Stimulated activated naive B cell treated with anti-CD40 and anti-IgM and Interleukin-4, amounts not matched to agents 10 μg/mL and 1 μg/mL and 100 μg/mL, for 72 hours (primary cell): ENCODE results near the gene INSR.
A peak's percentile ranks its signal among the peaks of the same experiment; 100 is the strongest.

Source experiments
- ATAC-seq, 2 donors: fragments of 150-1000 bp; cut with Tn5 transposase; replicated peaks; 2 replicates each; pipeline ENCODE4 v1.10.0; 2021; ENCODE audit warnings: moderate library complexity in 1 of 2
- DNase-seq: peaks from one replicate; pipeline ENCODE4 v3.0.0; 2021
- H3K27ac Mint-ChIP-seq: one replicate; pipeline ENCODE4 v1.8.0; 2022; ENCODE audit warnings: mild to moderate bottlenecking, mixed read lengths
- H3K27me3 Mint-ChIP-seq, 2 donors: one replicate each; pipeline ENCODE4 v1.8.0; 2022; ENCODE audit warnings: mixed read lengths in 2 of 2
- H3K36me3 Mint-ChIP-seq, 2 donors: one replicate each; pipeline ENCODE4 v1.8.0; 2022; ENCODE audit warnings: mixed read lengths in 2 of 2, mild to moderate bottlenecking in 1 of 2
- H3K4me1 Mint-ChIP-seq, 2 donors: one replicate each; pipeline ENCODE4 v1.8.0; 2022; ENCODE audit warnings: mixed read lengths in 2 of 2, mild to moderate bottlenecking in 1 of 2
- H3K4me3 Mint-ChIP-seq, 2 donors: one replicate each; pipeline ENCODE4 v1.8.0; 2022; ENCODE audit warnings: mild to moderate bottlenecking in 2 of 2, mixed read lengths in 2 of 2, moderate library complexity in 1 of 2
- H3K9me3 Mint-ChIP-seq, 2 donors: one replicate each; pipeline ENCODE4 v1.8.0; 2022; ENCODE audit warnings: mixed read lengths in 2 of 2, mild to moderate bottlenecking in 1 of 2

The INSR gene

DNA sequence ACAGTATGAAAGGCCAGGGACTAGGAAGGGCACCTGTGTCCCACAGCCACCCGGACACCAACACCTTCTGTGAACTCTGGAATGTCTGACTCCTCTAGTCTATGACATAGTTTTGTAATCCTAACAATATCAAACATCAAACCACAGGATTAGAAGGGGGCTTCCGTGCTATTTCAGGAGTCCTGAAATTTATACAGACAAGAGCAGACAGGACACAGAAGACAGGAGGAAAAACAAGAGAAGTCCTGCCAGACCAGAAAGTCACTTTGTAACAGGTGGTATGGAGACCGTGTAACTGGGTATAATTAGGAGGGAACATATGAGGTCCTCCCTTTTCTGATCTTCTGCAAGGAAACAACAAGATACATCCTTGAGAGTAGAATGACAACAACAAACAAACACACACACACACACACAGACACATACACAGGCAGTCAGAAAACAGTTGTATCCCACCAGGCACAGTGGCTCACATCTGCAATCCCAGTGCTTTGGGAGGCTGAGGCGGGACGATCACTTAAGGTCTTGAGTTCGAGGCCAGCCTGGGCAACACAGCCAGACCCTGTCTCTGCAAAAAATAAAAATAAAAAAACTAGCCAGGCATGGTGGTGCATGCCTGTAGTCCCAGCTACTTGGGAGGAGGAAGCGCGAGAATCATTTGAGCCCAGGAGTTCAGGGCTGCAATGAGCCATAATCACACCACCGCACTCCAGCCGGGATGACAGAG, 13.1 kb downstream of the INSR start:
- peaks cover 0 to 4% of the 10 kb centered on the region in 2 donors for H3K36me3 Mint-ChIP-seq
- ATAC-seq: no peak
- no peak overlapping the region for H3K27ac Mint-ChIP-seq

DNA sequence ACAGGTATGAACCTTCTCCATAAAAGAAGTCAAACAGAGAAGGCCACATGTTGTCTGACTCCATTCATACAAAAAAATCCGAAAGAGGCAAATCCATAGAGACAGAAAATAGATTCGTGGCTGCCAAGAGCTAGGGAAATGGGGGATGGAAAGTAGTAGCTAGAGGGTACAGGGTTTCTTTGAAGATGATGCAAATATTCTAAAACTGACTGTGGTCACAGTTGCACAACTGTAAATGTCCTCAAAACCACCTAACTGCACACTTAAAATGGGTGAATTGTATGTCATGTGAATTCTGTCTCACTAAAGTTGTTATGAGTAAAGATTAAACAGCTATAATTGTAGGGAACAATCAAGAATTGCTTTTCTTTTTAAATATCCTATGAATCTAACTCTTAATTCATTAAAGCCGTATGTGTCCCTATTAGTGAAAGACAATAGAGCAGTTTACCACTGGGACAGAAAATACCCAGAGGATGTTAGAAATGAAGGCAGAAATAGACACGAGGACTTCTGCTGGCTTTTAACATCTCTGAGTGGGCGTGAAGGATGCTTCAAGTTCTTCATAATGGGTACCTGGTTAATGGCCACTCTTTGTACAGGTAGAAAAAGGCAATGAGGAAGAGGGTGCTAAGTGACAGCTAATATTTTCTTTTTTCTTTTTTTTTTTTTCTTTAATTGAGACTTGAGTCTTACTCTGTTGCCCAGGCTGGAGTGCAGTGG, 21.2 kb downstream of the INSR start:
- H3K4me1 Mint-ChIP-seq: peaks cover 13 to 27% of the 10 kb centered on the region in 2 donors
- H3K27me3 Mint-ChIP-seq: no peaks in the 10 kb centered on the region
- H3K36me3 Mint-ChIP-seq: peaks cover 3 to 5% of the 10 kb centered on the region in 2 donors
- no peak overlapping the region for H3K27ac Mint-ChIP-seq
- H3K9me3 Mint-ChIP-seq: no peaks in the 10 kb centered on the region
- DNase-seq (no peak), ATAC-seq (peak; percentile 77 to 79)
- H3K4me3 Mint-ChIP-seq: no peak overlapping the region

More for the DNA sequence above, 13.1 kb downstream of the INSR start:
- H3K4me3 Mint-ChIP-seq: no peak overlapping the region
- H3K4me1 Mint-ChIP-seq: peaks cover 9 to 20% of the 10 kb centered on the region in 2 donors
- H3K27me3 Mint-ChIP-seq: no peaks in the 10 kb centered on the region
- no peaks in the 10 kb centered on the region for H3K9me3 Mint-ChIP-seq
- no peak for DNase-seq

DNA sequence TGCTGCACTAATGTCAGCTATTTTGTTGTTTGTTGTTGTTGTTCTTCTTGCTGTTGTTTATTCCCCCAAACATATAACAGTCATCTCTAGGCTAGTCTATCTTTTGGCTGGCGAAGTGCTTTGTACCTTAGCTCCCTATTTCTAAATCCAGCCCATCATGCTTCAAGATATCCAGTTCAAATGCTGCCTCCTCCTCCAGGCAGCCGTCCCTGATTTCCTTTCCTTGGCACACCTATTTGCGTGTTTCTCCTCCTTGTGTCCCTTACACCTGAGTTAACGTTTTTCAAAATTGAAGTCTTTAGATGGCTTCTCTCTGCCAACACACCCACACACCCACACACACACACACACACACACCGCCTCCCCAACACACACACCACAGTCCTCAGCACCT, 25.5 kb downstream of the INSR start:
- ATAC-seq: no peak
- DNase-seq: no peak
- Mint-ChIP-seq H3K4me1 (peaks cover 15 to 22% of the 10 kb centered on the region in 2 donors), H3K27ac (no peak overlapping the region), H3K4me3 (no peak overlapping the region), H3K9me3 (peaks cover 0 to 1% of the 10 kb centered on the region in 2 donors), H3K36me3 (peaks cover 14 to 17% of the 10 kb centered on the region in 2 donors), H3K27me3 (no peaks in the 10 kb centered on the region)

DNA sequence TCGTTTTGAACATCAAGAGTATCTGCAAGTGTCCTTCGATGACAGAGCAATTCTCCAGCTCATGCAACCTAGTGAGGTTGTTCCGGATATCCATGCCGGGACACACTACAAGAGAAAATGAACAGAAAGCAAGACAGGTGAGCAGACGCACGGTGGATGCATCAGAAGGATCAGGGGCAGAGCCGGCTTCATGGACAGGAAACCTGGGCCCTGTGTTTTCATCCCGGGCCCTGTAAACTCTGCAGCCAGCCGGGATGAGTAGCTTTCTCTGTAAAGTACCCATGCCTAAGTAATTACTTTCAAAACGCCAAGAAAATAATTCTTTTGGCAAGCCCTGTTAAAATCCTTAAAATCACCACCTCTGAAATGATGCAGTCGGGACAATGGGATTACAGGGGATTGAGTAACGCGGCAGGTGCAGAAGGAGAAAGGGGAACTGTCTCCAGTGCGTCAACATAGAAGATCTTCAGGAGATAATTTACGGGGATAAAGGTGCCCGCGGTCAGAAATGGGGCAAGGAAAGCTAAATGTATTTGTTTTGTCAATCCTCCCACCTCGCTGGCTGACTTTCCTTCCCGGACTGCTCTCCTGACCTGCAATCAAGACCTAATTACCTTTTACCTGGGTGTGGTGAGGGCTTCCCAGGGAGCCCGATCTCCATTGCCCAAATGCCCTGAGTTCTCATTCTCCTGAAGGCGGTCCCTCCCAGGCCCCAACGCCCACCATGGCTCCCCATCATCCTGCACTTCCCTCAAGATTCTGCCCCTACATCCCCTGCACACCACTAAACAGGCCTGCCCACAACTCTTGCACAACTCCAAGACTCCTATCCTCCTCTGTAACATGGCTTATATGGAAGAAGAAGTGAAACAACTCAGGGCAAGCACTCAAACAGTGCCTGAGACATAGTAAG, 26.2 kb downstream of the INSR start:
- Mint-ChIP-seq H3K4me3 (no peak overlapping the region), H3K9me3 (peaks cover 0 to 1% of the 10 kb centered on the region in 2 donors), H3K36me3 (peaks cover 14% of the 10 kb centered on the region in 2 donors), H3K27me3 (no peaks in the 10 kb centered on the region), H3K4me1 (peaks cover 13 to 18% of the 10 kb centered on the region in 2 donors), H3K27ac (no peak overlapping the region)
- DNase-seq: no peak
- ATAC-seq: no peak

DNA sequence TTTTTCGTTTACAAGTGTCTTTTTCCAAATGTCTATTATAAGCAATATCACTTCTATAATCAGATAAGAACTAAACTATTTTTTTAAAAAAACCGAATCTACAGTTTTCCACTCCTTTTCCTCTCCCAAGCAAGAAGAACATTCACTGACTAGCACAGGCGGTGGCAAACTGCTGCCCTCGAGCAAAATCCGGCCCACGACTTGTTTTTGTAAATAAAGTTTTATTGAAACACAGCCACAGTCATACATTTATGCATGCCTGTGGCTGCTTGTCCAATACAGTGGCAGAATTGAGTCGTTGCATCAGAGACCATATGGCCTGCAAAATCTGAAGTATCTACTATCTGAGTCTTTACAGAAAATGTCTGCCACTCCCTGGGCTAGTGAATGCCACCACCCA, 27.4 kb downstream of the INSR start:
- no peak overlapping the region for H3K4me3 Mint-ChIP-seq
- peaks cover 0 to 1% of the 10 kb centered on the region in 2 donors for H3K9me3 Mint-ChIP-seq
- peaks cover 14 to 16% of the 10 kb centered on the region in 2 donors for H3K36me3 Mint-ChIP-seq
- H3K27ac Mint-ChIP-seq: no peak overlapping the region
- no peaks in the 10 kb centered on the region for H3K27me3 Mint-ChIP-seq
- no peak for ATAC-seq
- no peak for DNase-seq
- peaks cover 7 to 11% of the 10 kb centered on the region in 2 donors for H3K4me1 Mint-ChIP-seq

DNA sequence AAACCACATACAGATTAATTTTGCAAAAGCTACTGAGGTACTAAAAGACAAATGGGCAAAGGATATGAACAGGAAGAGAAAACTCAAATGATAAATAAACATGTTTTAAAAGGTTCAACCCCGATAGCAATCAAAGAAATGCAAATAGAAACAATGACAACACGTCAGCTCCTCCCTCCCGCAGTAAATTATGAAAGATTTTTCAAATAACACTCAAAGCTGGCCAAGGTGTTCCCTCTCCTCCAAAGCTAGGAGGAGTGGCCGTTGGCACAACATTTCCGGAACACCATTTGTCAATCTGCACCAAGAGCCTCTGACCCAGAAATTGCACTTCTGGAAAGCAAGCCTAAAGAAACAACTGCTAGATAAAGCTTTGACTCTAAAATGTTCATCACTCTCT, 28.3 kb downstream of the INSR start:
- H3K27me3 Mint-ChIP-seq: no peaks in the 10 kb centered on the region
- H3K36me3 Mint-ChIP-seq: peaks cover 14 to 18% of the 10 kb centered on the region in 2 donors
- DNase-seq (no peak), ATAC-seq (no peak)
- H3K27ac Mint-ChIP-seq: no peak overlapping the region
- peaks cover 8 to 11% of the 10 kb centered on the region in 2 donors for H3K4me1 Mint-ChIP-seq
- H3K9me3 Mint-ChIP-seq: peaks cover 0 to 1% of the 10 kb centered on the region in 2 donors
- no peak overlapping the region for H3K4me3 Mint-ChIP-seq

DNA sequence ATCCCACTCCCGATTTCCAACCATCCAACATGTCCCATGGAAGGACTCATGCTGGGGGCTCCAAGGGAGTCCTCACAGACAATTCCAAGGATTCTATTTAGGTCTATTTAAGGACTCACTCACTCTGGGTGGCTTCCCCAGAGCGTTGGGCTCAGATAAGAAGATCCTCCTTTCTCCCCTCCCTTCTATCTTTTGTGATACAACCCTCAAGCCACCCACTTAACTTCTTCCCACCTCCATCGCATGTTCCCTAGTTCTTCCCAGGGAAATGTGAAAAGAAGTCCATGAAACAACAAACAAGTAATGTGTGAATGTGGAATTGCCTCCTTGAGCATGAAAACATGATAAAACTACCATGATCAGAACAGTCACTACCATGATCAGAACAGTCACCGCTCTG, 29.4 kb downstream of the INSR start:
- DNase-seq: no peak
- no peaks in the 10 kb centered on the region for H3K27me3 Mint-ChIP-seq
- ATAC-seq: no peak
- peaks cover 8 to 11% of the 10 kb centered on the region in 2 donors for H3K4me1 Mint-ChIP-seq
- H3K4me3 Mint-ChIP-seq: no peak overlapping the region
- H3K36me3 Mint-ChIP-seq: peaks cover 14 to 18% of the 10 kb centered on the region in 2 donors
- peaks cover 0 to 1% of the 10 kb centered on the region in 2 donors for H3K9me3 Mint-ChIP-seq
- H3K27ac Mint-ChIP-seq: no peak overlapping the region

DNA sequence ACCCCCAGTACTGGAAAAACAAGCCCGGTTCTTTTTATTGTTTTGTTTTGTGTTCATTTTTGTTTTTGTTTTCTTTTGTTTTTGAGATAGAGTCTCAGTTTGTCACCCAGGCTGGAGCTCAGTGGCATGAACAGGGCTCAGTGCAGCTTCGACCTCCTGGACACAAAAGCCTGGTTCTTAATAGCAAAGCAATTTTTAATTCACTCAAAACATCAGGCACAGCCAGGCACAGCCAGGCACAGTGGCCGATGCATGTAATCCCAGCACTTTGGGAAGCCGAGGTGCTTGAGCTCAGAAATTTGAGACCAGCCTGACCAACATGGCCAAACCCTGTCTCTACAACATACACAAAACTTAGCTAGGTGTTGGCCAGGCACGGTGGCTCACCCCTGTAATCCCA, 30.7 kb downstream of the INSR start:
- no peak for DNase-seq
- peaks cover 14 to 18% of the 10 kb centered on the region in 2 donors for H3K36me3 Mint-ChIP-seq
- H3K4me3 Mint-ChIP-seq: no peak overlapping the region
- H3K27ac Mint-ChIP-seq: no peak overlapping the region
- peaks cover 0 to 1% of the 10 kb centered on the region in 2 donors for H3K9me3 Mint-ChIP-seq
- H3K27me3 Mint-ChIP-seq: no peaks in the 10 kb centered on the region
- peaks cover 7 to 11% of the 10 kb centered on the region in 2 donors for H3K4me1 Mint-ChIP-seq
- ATAC-seq: no peak

DNA sequence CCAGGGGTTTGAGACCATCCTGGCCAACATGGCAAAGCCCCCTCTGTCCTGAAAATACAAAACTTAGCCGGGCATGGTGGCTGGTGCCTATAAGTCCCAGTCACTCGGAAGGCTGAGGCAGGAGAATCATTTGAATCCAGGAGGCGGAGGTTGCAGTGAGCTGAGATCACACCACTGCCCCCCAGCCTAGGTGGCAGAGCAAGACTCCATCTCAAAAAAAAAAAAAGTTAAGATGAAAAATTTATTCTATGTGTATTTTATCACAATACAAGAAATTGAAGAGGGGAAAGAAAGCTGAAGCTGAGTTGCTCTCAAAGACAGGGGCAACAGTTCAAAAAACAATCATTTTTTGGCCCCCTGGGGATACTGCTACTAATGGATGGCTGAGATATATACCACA, 31.1 kb downstream of the INSR start:
- Mint-ChIP-seq H3K27ac (no peak overlapping the region), H3K36me3 (peaks cover 14% of the 10 kb centered on the region in 2 donors), H3K27me3 (no peaks in the 10 kb centered on the region), H3K4me1 (peaks cover 4 to 7% of the 10 kb centered on the region in 2 donors), H3K9me3 (peaks cover 0 to 1% of the 10 kb centered on the region in 2 donors), H3K4me3 (no peak overlapping the region)
- ATAC-seq (no peak), DNase-seq (no peak)

DNA sequence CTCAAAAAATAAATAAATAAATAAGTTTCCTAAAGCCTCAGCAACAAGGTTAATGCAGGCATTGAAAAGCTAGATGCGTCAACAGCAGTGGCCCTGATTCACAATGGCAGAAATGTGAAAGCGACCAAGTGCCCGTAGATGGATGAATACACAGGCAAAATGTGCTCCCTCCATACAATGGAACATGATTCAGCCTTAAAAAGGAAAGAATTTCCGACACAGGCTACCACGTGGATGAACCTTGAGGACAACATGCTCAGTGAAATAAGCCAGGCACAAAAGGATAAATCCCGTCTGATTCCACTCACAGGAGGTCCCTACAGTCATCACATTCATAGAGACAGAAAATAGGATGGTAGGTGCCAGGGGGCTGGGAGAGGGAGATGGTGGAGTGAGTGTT, 31.7 kb downstream of the INSR start:
- no peak for ATAC-seq
- no peak for DNase-seq
- Mint-ChIP-seq H3K4me1 (peaks cover 4 to 6% of the 10 kb centered on the region in 2 donors), H3K9me3 (peaks cover 0 to 1% of the 10 kb centered on the region in 2 donors), H3K36me3 (peaks cover 12 to 14% of the 10 kb centered on the region in 2 donors), H3K27me3 (no peaks in the 10 kb centered on the region), H3K4me3 (no peak overlapping the region), H3K27ac (no peak overlapping the region)

DNA sequence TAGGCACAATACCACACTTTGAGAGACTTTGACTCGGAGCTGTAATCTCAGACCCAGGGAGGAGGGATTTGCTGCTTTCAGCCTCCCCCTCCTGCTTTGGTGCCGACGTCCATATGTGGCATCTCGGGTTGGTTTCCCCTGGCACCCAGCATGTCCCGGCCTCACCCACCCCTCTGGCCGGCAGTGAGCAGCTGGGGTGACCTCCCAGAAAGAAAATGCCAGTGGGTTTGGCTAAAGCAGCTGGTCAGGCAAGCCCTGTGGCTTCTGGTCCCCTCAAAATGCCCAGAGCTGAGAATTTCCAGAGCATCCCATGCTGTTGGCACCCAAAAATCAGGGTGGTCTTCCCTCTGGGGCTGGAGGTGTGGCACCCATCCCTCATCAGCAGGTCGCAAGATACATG, 34.1 kb downstream of the INSR start:
- Mint-ChIP-seq H3K4me3 (no peak overlapping the region), H3K36me3 (peaks cover 0 to 6% of the 10 kb centered on the region in 2 donors), H3K9me3 (no peaks in the 10 kb centered on the region), H3K4me1 (peaks cover 3 to 6% of the 10 kb centered on the region in 2 donors), H3K27ac (no peak overlapping the region), H3K27me3 (no peaks in the 10 kb centered on the region)
- ATAC-seq (no peak), DNase-seq (no peak)

DNA sequence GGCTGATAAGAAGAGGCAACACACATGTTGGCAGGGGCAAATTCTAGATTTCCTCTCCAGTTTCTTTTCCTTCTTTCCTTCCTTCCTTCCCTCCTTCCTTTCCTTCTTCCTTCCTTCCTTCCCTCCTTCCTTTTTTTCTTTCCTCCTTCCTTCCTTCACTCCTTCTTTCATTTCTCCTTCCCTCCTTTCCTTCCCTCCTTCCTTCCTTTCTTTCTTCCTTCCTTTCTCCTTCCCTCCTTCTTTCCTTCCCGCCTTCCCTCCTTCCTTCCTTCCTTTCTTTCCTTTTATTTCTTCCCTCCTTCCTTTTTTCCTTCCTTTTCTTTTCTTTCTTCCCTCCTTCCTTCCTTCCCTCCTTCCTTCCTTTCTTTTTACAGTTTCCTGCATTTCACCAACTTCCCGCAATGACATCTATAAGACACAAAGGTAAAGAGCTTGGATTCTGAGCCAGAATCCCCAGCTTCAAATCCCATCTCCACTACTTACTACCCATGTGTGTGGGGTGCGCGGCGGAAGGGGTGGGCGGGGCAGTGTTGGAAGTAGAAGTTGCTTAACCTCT, 35.3 kb downstream of the INSR start:
- Mint-ChIP-seq H3K4me1 (peaks cover 1 to 12% of the 10 kb centered on the region in 2 donors), H3K27ac (no peak overlapping the region), H3K4me3 (no peak overlapping the region), H3K27me3 (no peaks in the 10 kb centered on the region), H3K9me3 (no peaks in the 10 kb centered on the region), H3K36me3 (peaks cover 0 to 4% of the 10 kb centered on the region in 2 donors)
- DNase-seq (no peak), ATAC-seq (no peak)

DNA sequence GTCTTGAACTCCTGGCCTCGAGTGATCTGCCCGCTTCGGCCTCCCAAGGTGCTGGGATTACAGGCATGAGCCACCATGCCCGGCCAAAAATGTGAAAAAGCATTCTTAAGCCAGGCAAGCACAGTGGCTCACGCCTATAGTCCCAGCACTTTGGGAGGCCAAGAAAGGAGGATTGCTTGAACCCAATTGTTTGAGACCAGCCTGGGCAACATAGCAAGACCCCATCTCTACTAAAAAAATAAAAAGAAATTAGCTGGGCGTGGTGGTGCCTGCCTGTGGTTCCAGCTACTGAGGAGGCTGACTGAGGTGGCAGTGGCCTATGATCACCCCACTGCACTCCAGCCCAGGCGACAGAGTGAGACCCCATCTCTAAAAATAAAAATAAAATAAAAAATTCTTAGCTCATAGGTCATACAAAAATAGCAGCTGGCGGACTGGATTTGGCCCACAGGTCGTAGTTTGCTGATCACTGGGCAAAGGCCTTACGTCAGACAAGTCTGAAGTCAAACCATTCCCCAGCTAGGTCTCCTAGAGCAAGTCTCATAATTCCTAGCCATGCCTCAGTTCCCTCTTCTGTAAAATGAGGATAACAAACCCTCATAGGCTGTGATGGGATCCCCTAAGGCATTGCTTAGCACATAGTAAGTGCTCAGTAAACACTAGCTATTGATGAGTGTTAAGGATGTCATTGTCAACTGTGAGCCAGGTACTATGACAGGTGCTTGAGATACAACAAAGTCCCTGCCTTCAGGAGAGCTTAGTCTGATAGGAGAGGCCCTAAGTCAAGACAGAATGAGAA, 36.0 kb downstream of the INSR start:
- ATAC-seq (no peak), DNase-seq (no peak)
- H3K9me3 Mint-ChIP-seq: no peaks in the 10 kb centered on the region
- H3K4me3 Mint-ChIP-seq: no peak overlapping the region
- peaks cover 1 to 12% of the 10 kb centered on the region in 2 donors for H3K4me1 Mint-ChIP-seq
- H3K27ac Mint-ChIP-seq: no peak overlapping the region
- H3K27me3 Mint-ChIP-seq: no peaks in the 10 kb centered on the region
- peaks cover 0 to 4% of the 10 kb centered on the region in 2 donors for H3K36me3 Mint-ChIP-seq
